CD4-positive, alpha-beta T cell treated with Interleukin-17A for 1 hour (primary cell): ENCODE results near the gene CD48.
A peak's percentile ranks its signal among the peaks of the same experiment; 100 is the strongest.
"Not testable (repeated sequence)": the region's sequence is repeated elsewhere in the genome, so short reads cannot be mapped to it uniquely, and the experiment has no call there.

Experiments
- DNase-seq: peaks from one replicate; pipeline ENCODE4 v3.0.0-alpha.2; 2020

The CD48 gene

DNA sequence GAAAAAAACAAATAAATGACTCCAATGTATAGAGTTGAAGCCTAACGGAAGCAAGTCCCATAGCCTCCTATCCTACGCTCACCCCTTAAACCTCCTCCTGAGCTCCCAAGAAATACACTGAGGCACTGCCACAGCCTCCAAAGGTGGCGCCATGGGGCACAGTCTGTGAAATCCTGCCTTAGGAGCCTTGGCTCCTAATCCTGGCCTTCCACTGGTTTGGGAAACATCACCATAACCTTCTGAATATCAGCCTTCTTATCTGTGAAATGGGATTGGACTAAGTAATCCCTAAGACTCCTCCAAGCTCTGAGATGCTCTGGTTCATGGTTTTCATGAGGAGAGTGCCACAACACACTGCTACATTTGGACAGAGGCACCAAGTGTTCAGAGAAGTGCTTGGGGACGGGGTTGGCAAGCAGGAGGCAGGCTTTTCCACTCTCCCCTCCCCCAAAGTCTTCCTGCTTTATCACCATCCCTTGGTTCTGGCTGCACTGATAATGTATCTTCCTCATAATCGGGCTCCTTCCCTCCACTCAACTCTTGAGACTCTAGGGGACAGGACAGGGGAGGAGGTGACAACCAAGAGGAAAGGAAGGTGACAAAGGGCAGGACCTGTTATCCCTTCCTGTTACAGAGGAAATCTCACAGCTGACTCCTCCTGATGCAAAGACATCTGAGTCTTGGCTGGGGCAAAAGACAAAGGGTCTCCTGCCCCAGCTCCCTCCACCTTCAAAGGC is 30.2 kb upstream of the CD48 start:
- DNase-seq: no peak

GRCh38 chr1:160741092-160741501 is 29.5 kb upstream of the CD48 start:
- DNase-seq: peak; percentile 42

DNA sequence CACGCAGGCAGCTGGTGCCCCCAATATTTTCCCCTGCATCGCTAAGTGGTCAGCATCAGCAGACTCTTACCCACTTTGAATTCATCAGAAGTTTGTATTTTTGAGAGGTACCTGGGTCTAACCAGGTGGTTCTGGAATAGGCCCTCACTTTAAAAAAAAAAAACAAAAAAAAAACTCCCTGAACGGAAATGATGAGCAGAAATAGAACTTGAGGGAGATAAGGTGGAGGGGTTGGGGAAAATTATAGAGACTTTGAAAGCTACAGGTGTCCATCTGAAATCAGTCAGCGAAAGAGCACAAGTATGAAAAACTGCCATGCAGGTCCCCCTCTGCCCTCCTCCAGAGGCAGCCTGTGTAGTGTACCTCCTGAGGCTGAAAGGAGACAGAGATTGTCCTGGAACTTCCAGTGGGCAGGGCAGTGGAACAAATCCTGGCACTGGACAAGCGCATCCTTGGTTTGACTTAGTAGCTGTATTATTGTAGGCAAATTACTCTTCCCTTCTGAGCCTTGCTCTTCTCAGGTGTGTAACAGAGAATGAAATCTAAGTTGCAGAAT is 28.6 kb upstream of the CD48 start:
- no peak for DNase-seq

DNA sequence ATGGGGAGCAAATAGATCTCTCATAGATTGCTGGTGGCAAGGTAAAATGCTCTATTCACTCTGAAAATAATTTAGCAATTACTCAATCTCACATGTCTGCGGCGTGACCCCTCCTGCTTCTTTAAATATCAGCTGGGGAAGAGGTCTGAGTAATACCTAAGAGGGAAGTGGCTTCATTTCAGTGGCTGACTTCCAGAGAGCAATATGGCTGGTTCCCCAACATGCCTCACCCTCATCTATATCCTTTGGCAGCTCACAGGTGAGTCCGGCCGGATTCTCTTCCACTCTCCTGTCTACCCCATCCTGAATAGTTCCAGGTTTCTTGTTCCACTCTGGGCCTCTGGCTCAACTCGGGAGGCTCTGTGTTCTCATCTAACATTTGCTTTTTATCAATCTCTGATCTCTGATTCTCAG is 27.5 kb upstream of the CD48 start, which contains the start of gene SLAMF7:
Gene SLAMF7, plus strand, starts transcription at position 150 of the 414 bp plus-strand sequence. Its CDS starts 55 bp downstream, at position 205.
- DNase-seq: peak; percentile 65

GRCh38 chr1:160738271-160738670 is 26.6 kb upstream of the CD48 start:
- DNase-seq: peak; percentile 39

DNA sequence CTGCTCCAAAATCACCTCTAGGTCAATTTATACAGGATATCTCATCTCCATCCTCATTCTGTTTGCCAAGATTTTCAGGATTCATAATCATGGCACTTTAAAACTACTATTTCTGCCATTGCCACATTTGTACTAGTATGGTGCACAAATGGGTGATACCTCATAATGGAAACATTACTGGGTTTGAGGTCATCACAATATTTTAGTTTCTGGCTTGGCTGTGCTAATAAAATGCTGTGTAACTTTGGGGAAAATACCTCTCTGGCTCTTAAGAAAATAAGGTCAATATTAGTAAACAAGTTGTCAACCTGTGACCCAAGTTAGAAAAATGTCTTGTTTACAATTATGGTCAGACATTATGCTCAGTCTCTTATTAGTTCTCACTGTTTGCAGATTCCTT is 22.7 kb upstream of the CD48 start:
- DNase-seq: no peak

DNA sequence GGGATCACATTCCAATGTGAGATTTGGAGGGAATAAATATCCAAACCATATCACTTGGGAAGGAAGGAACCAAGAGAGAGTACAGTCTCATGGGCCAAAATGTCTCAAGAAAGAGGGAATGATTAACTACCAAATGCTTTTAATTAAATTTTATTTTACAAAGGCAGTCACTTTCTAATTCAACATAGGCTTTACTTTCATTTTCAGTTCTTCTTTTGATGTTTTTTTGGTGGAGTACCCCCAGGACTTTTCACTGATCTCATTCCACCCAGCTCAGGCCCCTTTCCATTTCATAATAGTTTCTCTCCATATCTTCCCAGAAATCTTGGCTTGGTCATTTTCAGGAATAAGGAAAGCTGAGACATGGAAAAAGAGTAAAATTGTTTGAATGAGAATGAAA is 22.3 kb upstream of the CD48 start:
- DNase-seq: no peak

DNA sequence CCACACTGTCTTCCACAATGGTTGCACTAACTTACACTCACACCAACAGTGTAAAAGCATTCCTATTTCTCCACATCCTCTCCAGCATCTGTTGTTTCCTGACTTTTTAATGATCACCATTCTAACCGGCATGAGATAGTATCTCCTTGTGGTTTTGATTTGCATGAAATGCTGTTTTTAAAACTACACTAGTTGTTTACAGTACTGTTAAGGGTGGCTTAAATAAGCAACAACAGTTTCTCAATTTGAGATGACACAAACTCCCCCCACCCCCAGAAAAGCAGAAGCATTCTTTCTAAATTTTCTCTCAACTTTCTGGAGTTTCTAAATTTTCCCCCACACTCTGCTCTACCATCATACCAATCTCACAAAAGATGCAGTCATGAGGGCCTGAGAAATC is 20.4 kb upstream of the CD48 start:
- DNase-seq: no peak

- not testable (repeated sequence) for DNase-seq
Observed at GRCh38 chr1:160731564-160731963, 19.9 kb upstream of the CD48 start.

GRCh38 chr1:160727316-160727640 is 15.7 kb upstream of the CD48 start:
- no peak for DNase-seq

GRCh38 chr1:160726498-160727315 is 15.1 kb upstream of the CD48 start:
- DNase-seq: peak; percentile 85

DNA sequence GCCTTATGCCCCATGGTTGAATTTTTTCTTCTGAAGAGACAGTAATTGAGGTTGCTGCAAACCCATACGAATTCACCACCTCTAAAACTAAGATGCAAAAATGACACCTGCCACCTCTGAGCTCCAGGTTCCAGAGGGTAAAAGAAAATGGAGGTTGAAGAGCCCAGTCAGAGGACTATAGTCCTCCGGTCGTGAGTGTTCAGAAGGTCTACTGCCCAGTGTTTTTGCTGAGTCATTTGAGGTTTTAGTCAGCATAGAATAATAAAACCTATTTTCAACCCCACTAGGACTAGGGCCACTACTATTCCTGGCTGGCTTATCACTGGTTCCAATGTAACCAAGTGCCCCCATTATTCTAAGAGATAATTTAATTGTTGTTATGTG is 14.5 kb upstream of the CD48 start:
- DNase-seq: no peak

- DNase-seq: no peak
Observed at GRCh38 chr1:160724465-160725242, 13.0 kb upstream of the CD48 start.

DNA sequence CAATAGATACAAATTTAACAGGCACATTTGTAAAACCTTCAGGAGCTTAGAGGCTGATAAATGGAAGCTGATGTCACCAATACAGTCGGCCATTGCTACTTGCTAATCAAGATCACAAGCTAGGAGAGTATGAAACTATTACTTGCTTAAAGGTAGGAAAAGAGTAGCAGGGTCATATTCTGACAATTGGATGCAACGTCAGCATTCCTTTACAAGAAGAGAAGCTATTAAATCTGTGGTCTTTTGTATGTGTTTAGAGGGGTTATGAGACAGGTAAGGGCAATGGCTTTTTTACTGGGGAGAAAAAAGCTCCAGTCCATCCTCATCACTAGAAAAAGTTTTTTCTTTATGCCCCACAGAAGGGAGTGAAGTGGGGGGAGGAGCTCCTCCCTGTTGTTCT is 11.7 kb upstream of the CD48 start:
- no peak for DNase-seq

GRCh38 chr1:160722726-160723125 is 11.1 kb upstream of the CD48 start:
- no peak for DNase-seq

- no peak for DNase-seq
Observed at GRCh38 chr1:160721473-160721872, 9.9 kb upstream of the CD48 start.

DNA sequence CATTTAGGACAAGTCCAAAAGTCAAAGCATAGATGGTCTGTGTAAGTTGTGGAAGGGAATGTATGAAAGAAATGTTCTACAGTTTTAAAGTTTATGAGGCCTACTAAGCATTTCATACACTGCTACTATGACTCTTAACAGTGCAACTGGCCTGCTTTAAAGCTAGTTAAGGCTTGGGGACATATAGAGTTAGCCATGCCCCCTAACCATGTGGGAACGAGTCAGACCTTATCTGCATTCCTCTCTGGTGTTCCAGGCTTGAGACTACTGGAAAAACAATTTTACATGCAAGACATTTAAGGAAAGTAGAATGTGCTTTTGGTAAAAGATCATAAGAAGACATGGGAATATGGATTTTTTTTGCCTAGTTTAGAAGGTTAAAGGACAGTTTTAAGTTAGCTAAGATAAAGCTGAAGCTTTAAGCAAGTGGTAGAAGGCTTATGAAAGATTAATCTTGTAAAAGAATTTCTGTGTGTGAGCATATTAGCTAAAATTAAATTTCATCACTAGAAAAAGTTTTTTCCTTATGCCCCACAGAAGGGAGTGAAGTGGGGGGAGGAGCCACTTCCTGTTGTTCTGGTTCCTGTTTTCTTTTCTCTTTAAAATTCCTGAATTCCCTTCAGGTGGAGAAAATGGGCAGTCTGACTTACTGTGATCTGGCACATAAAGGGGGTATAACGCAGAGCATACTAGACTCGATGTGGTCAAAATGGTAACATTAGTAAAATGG is 8.9 kb upstream of the CD48 start:
- no peak for DNase-seq

DNA sequence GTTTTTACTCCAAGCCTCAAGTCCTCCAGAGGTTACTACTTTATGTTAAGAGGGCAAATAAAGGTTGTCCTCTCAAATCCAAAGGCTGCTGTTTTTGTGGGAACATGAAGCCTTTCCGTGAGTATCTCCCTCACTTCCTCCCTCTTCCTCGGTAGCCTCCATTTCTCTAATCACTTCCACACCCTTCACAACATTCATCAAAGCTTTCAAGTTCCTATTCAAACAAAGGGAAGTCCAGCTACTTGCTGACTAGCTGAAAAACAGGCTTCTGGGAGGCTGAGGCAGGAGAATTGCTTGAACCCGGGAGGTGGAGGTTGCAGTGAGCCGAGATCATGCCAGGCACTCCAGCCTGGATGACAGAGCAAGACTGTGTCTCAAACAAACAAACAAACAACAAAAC is 6.6 kb upstream of the CD48 start:
- DNase-seq: no peak

DNA sequence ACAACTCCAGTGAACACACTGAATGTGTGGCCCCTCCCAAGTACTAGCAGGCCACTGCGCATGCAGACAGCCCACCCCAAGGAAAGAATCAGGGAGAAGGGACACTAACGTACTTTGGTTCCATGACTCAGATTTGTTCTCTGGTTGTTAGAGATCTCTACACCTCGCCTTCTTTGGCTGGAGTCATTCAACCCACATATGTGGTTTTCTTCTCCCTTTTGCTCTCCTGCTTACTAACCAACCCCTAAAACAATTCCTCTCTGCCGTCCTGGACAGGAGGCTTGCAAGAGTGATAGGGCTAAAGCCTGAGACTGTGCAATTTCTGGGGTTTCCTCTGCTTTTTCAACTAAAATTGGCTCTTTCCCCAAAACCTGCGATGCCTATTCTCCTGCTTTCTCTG is 5.7 kb upstream of the CD48 start:
- DNase-seq: no peak

- DNase-seq: no peak
Observed at GRCh38 chr1:160716013-160716412, 4.4 kb upstream of the CD48 start.

- peak; percentile 44 for DNase-seq
Observed at GRCh38 chr1:160714034-160714648, 2.5 kb upstream of the CD48 start.

- DNase-seq: no peak
Observed at GRCh38 chr1:160713161-160713560, 1.5 kb upstream of the CD48 start.
